Stimulated activated CD4-positive, alpha-beta T cell treated with anti-CD3 and anti-CD28 coated beads, Interleukin-1b, Interleukin-23, amount 100 ng/mL, for 24 hours (primary cell): Measurements from ENCODE around the gene CEP55.
A peak's percentile ranks its signal among the peaks of the same experiment; 100 is the strongest.
"Not testable (repeated sequence)": the region's sequence is repeated elsewhere in the genome, so short reads cannot be mapped to it uniquely, and the experiment has no call there.

Experiments used
- DNase-seq, 4 experiments: peaks; one replicate each; pipeline ENCODE4 v3.0.0-alpha.2; 2020; ENCODE audit warnings: low read depth in 4 of 4, low spot score in 1 of 4

CEP55 gene

DNA sequence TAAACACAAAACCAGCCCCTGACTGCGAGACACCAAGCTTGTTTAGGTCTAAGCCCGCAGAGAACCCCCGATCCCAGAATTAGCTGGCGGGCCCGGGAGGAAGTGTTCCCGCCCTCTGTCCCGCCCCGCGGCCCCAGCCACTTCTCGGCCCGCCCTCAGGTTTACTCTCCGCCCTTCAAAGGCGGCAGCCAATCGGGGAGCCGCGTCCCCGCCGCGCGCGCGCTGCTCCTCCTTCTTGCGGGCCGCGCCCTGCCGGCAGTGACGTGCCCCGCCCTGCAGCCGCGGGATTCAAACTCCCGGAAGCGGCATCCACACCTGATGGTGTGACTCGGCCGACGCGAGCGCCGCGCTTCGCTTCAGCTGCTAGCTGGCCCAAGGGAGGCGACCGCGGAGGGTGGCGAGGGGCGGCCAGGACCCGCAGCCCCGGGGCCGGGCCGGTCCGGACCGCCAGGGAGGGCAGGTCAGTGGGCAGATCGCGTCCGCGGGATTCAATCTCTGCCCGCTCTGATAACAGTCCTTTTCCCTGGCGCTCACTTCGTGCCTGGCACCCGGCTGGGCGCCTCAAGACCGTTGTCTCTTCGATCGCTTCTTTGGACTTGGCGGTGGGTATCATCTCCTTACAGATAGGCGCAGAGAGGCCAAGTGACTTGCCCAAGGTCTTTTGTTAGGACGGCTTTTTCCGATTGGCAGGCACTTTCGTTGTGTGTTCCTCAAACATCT lies at the start of gene CEP55:
Gene CEP55, plus strand, starts transcription at position 291 of the 720 bp plus-strand sequence. CDS start 3,440 bp downstream, outside the sequence.
- peak; percentile 84 to 94 (median 90) for DNase-seq

DNA sequence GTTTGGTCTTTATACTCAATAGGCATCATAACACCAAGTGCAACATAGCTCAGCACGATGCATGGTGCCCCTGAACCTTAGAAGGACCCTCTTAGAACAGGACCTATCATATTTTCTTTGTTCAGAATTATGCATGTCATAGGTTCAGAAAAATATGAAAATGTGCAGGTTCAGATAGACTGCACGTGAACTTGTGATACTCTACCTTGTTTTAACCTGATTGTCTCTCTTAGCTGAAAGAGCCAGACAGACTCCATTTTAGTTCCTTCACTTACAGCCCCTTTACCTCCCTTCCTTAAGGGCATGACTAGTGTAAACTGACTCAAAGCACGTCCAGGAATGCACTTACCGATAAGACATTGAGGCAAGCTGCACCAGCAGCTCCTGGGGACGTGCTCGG lies 49.4 kb upstream of the CEP55 start:
- no peak for DNase-seq

DNA sequence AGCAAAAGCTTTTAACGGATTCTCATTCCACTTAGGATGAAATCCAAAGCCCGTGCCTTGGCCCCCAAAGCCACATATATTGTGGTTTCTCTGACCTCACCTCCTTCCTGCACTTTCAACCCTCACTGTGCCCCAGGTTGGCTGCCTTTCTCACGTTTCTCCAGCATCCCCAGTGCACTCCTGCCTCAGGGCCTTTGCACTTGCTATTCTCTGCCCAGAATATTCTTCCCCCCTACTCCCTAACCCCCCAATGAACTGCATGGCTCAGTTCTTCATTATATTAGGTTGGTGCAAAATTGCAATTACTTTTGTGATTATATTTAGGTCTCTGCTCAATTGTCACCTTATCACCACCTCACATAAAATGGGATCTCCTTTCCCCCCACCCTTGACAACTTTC lies 48.4 kb upstream of the CEP55 start:
- no peak for DNase-seq

DNA sequence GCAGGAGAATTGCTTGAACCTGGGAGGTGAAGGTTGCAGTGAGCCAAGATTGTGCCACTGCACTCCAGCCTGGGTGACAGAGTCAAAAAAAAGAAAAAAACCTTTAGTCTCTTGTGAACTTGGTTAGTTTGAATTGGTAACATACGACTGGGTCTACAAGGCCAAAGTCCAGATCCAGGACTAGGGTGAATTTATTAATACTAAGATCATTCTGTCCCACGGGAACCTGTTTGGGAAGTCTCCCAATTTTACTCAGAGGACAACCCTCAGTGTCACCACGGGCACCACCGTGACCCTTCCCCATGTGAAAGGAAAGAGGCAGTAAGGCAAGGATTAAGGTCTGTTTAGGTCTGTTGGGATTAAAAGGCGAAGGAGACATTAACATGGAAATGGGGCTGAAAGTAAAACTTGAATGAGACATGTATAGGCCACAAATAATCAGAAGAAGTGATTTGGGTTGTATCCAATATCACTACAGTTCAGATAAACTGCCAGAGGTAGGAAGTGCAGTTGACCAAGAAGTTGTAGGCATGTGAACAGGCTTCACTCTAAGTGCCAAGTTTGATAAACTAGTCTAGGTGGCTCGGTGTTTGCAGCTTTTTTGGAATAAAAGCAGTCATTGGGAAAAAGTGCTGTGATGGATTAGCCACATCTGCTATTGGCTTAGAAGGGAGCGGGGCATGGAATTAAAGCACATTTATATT lies 45.0 kb upstream of the CEP55 start:
- no peak for DNase-seq

DNA sequence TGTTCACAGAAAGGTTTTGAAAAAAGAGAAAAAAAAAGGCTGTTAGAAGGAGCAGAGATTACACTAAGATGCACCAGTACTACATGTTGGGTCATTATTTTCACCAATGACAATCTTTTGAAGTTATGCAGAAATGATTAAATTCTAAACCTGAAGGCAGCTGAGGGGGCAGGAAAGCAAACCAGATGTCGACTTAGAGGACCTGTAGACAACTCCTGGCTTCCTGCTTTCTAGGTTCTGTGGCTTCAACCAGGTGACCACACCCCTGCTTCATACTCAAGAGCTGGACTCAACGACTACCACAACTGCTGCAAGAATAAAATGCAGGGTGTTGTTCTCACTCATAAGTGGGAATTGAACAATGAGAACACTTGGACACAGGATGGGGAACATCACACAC lies 44.3 kb upstream of the CEP55 start:
- no peak for DNase-seq

DNA sequence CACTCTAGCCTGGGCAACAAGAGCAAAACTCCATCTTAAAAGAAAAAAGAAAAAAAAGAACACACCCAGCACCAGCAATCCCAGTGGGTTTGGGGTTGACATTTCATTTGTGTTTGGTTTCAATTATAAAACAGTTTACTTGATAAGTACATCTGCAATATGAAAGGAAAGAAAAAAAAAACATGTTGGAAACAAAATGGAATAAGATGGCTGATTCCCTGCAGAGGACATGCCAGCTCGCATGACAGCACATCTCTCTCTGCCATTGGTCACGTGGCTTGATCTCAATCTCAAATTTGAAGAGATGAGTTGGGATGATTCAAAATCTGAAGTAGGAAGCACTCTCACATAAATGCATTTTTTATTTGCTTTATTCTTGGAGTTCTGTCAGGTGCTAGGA lies 42.3 kb upstream of the CEP55 start:
- no peak for DNase-seq

DNA sequence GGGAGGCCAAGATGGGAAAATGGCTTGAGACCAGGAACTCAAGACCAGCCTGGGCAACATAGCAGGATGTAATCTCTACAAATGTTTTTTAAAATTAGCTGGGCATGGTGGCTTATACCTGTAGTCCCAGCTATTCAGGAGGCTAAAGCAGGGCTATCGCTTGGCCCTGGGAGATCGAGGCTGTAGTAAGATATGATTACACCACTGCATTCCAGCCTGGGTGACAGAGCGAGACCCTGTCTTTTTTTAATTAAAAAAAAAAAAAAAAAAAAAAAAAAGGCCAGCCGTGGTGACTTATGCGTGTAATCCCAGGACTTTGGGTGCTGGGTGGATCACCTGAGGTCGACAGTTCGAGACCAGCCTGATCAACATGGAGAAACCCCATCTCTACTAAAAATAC lies 41.7 kb upstream of the CEP55 start:
- DNase-seq: no peak

DNA sequence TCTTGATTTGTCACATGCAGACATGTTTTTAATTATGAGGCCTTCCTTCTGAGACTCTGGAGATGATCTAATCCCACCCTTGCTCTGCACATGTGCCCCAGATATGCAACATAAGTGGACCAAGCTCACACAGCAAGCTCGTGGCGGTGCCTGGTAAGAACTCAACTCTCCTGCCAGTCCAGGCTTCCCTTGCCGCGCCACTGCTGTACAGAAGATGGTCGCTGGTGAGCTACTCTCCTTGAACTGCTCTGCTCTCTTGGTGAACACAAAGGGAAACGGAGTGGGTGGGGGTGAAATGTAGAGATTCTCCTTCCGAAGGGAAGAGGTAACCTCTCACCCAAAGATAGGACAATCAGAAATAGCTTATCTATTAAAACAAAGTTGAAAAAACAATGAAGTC lies 39.9 kb upstream of the CEP55 start:
- DNase-seq: no peak

DNA sequence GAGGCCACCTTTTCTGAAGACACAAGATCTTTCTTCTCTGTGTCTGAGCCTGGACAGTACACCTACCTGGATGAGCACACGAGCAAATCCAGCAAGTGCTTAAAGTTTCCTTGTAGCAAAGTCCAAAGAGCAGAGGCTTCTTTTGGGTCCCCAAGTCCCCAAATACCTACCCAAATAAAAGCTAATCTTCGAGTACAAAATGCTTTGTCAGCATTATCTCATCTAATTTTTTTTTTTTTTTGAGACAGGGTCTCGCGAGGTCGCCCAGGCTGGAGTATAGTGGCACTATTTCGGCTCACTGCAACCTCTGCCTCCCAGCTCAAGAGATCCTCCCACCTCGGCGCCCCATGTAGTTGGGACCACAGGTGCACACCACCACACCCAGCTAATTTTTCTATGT lies 38.9 kb upstream of the CEP55 start:
- DNase-seq: no peak

DNA sequence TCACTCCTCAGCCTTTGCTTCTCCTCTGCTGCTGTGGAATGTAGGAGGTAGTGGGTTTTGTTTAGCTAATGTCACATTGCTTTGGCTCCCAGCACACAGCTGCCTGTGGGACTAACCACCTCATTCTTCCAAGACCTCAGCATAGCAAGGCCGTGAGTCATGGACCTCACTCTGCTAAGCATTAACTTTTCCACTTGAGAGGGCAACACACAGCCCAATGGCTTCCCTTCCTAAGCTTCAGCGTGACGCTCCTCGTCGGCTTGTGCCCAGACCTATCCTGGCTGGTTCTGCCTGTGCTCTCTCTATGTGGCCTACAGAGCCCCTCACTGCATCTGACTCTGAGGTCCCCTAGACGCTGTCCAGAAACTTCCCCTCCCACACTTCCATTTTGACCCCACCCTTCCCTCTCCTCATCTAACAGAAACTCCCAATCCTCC lies 37.6 kb upstream of the CEP55 start:
- no peak for DNase-seq

DNA sequence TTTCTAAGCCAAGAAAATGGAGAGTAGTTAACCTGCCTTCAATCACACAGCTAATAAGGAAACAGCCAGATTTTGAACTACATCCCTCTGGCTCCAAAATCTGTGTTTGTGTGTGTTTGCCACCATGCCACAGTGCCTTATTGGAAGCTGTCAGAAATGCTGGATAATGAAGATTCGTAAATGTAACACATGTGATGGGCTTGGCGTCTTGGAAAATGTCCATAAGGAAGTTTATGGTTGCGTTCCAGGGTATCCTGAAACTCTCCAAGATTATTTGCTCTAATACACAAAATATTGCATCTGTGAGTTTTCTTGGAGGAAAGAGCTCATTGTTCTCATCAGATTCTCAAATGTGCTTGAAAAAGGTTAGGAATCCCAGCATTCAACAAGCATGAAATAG lies 36.9 kb upstream of the CEP55 start:
- DNase-seq: no peak

DNA sequence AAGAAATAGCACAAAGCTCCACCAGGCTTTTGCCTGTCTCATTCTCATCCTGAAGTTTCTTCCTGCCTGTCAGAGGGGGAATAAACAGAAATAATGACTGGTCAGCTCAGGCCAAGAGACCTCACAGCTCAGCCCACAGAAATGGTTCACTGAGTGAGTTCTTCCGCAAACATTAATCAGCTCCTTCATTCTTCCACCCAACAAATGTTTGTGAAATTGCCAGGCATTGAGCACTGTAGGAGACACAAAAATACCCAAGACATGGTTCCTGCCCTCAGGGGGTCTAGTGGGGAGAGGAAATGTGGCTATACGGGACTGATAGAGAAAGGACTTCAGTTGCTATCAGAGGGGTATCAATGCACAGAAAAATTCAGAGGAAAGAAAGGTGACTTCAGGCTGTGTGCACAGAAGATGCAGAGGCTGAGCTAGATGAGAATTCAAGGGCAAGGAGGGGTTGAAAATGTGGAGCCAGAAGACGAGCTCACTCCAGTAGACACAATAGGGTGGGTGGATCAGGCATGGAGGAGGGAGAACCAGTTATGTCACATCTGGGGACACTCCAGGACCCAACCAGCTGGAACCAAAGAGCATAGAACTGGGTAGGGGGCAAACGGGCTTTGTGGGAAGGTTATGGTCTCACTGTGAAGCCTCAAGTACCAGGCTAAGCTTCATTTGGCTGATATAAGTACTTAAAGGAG lies 35.2 kb upstream of the CEP55 start:
- DNase-seq: no peak

DNA sequence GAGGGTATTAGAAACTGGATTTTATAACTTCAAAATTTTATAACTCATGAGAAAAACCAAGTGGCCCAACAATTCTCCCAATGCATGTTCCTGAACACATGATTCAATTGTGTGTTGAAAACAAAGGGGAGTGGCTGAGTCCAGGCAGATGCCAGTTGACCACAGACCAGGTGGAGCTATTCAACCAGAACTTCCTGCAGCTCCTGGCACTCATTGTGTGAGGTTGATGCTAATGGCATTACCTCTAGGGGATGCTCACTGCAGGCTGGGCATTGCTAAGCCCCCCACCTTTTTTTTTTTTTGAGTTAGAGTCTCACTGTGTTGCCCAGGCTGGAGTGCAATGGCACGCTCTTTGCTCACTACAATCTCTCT lies 34.6 kb upstream of the CEP55 start:
- DNase-seq: no peak

DNA sequence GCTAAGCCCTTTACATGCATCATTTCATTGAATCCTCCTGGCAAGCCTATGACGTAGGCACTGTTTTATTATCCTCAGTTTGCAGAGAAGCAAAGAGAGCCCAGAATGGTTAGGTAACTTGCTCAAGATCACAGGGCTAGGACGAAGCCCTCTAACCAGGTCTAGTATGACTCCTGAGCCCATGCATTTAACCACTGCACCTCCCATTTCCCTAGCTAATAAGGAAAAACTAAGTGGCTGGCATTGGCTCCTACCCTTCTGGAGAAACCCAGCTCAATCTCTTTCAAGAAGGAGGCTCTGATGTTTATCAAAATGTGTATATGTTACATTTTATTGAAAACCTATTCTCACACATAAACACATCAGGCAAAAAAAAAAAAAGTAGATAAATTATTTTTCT lies 34.0 kb upstream of the CEP55 start:
- no peak for DNase-seq

DNA sequence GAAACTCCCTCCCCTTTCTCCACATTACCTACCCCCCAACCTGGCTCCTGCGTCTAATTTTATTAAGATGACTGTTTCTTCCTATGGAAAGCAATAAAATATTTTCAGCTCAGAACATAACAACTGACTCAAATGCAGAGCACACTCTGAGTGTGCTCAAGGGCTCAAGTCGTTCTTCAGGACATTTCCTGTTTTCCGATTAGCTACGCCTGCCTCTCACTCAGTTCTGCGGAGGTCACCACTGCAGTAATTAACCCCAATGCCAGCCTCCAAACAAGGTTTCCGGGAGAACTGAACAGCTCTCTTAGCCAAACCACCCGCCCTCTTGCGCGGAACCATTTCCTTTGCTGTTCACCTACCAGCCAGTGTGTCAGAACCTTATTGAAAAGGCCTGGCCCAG lies 33.5 kb upstream of the CEP55 start:
- peak in 1 of 4 experiments; percentile 19 for DNase-seq

DNA sequence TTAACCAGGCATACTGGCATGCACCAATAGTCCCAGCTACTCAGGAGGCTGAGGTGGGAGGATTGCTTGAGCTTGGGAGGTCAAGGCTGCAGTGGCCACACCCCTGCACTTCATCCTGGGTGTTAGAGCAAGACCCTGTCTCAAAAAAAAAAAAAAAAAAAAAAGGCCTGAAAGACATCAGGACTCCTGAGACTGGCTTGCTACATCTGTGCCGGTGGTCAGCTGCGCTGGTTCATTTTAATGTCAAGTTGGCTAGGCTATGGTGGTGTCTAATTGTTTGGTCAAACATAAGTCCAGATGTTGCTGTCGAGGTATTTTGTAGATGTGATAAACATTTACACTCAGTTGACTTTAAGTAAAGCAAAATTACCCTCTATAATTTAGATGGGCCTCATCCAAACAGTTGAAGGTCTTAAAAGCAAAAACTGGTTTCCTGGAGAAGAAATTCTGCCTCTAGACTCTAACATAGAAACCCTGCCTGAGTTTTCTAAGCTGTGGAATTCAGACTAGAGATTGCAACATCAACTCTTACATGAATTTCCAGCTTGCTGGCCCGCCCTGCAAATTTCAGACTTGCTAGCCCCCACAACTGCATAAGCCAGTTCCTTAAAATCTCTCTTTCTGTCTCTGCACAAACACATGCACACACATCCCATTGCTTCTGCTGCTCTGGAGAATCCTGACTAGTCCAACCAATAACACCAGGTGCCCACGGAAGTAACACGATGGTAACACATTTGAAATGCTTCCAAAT lies 32.5 kb upstream of the CEP55 start:
- no peak for DNase-seq

DNA sequence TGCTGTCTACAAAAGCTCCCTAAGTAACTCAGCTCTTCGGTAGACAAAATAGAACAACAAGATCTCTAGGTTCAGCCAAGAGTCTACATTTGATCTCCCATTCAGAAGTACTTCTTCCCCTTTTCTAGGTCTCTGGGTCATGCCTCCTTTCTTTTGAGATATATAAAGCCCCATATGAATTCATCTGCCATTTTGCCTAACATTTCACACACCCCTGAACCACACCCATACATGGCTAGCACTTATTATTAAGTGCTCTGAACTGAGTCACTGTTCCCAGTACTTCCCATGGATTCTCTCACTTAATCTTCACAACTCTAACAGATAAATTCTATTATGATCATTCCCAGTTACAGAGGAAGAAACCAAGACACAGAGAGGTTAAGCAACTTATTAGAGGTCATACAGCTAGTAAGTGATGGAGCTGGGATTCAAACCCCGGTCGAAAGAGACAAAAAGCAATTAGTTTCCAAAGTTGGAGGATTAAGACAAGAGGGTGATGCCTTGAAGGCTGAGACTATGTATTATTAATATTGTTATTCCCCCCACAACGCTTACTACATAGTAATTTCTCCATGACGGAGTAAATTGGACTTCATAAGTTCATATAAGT lies 31.5 kb upstream of the CEP55 start:
- no peak for DNase-seq

DNA sequence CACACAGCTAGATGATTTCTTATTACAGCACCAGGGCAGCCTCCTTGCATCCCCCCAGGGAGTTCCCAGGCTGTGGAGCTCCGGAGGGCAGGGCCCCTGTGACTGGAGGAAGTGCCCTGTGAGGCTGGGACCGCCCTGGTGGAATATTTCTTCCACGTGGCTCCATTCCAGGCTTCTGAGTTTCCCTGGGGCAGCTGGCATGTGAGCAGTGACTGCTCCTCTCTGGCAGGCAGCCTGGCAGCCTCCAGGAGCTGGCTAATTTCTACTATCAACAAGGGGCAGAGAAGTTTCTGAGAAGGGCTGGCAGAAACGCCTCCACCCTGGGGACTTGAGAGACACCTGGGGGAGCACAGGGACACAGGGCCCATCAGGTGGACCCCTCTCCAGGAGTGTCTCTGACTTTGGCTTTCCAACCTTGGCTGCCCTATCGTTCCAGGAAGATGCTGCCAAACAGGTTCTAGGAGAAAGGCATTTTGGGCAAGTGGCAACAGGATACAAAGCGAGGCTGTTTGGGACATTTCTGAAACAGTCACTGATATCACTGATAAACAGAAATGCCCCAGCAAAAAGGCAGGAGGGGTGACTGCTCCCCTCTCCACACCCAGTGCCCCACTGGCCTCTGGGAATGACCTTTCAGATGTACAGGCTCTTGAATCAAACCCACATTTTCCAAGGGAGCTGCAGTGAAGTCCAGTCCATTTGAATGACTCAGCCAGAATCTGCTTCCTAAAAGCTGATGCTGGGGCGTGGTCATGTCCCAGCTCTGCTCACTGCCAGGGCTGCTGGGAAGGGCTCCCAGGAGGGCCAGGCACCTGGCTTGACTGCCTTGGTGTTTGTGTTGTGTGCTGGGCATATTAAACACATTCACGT lies 30.4 kb upstream of the CEP55 start:
- DNase-seq: no peak

DNA sequence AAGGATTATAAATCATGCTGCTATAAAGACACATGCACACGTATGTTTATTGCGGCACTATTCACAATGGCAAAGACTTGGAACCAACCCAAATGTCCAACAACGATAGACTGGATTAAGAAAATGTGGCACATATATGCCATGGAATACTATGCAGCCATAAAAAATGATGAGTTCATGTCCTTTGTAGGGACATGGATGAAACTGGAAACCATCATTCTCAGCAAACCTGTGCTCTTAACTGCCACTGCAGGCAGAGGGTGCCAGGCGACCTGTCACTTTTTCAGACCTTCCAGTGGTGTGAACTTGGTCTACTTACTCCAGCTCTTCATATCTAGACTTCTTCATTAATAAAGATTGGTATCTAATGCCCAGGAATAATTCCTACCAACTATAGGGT lies 28.8 kb upstream of the CEP55 start:
- not testable (repeated sequence) for DNase-seq
